ENCODE results near the gene MACROD1.

Gene MACROD1

DNA sequence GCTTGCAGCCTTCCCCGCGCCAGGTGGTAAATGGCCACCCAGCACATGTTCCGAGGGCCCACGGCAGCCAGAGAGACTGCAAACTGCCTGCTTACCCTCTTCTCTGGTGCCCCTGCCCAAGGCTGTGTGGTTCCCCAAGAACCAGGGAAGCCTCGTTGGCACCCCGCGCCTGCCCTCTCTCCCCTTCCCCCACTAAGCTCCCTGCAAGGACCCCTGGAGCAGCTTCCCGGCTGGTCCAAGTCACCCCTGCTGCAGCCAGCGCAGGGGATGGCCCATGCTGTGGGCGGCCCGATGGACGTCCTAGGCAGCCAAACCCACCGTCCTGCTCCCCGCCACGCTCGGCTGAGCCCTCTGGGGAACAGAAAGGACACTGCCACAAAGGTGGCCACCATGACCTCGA, 30.2 kb downstream of the MACROD1 start:
- Histone ChIP-seq H3K4me2 (ENCODE audit: low read length) (no peak overlapping the region), H3K36me3 (ENCODE audit: control insufficient read depth in 1 of 2, insufficient read depth in 2 of 2, low read length in 2 of 2) (no peaks in the 10 kb centered on the region), H2BK5ac (ENCODE audit: low read depth, low read length, poor library complexity) (no peak overlapping the region), H3K27ac (ENCODE audit: low read depth, low read length) (no peak overlapping the region), H3K9me3 (ENCODE audit: insufficient read depth, low read depth, low read length) (no peaks in the 10 kb centered on the region), H4K91ac (ENCODE audit: low read depth, low read length) (no peak overlapping the region), H3K79me1 (ENCODE audit: low read length) (no peaks in the 10 kb centered on the region), H3K14ac (ENCODE audit: low read length) (no peak overlapping the region), H4K8ac (ENCODE audit: low read depth, low read length) (no peak overlapping the region), H3K79me2 (ENCODE audit: control insufficient read depth, insufficient read depth, low read length, poor library complexity) (no peaks in the 10 kb centered on the region), H3K4me1 (ENCODE audit: control insufficient read depth in 1 of 2, insufficient read depth in 2 of 2, low read length in 2 of 2) (no peaks in the 10 kb centered on the region), H3K23ac (ENCODE audit: low read length) (no peak overlapping the region), H3K4me3 (ENCODE audit: low read depth, low read length) (no peak overlapping the region), H2BK120ac (ENCODE audit: insufficient read depth, low read length, poor library complexity) (no peak overlapping the region), H3K27me3 (ENCODE audit: insufficient read depth, low read length) (no peaks in the 10 kb centered on the region), H3K18ac (ENCODE audit: low read length) (no peak overlapping the region), H2AK5ac (ENCODE audit: low read length) (no peak overlapping the region), H3K4ac (ENCODE audit: low read depth, low read length) (no peak overlapping the region), H2AFZ (ENCODE audit: insufficient read depth, low read length, poor library complexity) (no peak overlapping the region), H3K9ac (ENCODE audit: low read length) (no peak overlapping the region), H4K12ac (ENCODE audit: low read depth, low read length) (no peak overlapping the region), H2BK12ac (ENCODE audit: low read length) (no peak overlapping the region)
- no CpG with 5 or more reads among the region's 17 CpGs for WGBS (ENCODE audit: extremely low coverage, insufficient coverage, insufficient read length)
- no peak for DNase-seq

DNA sequence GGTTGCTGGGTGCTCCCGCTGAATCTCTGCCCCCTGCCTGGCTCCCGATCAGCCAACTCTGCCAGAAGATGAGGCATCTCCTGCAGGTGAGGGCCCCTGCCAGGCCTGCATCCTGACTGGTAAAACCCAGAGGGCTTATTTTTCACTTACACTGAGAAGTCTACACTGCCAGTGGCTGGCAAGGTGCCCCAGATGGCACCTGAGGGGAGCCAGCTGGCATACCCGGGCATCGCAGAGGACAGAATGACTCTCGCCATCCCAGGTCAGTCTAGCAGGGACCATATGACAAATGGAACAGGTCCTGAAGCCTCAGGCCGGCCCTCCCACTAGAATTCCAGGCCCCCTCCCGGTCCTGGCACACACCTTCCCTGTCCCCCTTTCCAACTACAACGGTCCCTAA, 30.9 kb downstream of the MACROD1 start:
- H3K4me3 ChIP-seq (ENCODE audit: low read depth, low read length), result no peak overlapping the region

DNA sequence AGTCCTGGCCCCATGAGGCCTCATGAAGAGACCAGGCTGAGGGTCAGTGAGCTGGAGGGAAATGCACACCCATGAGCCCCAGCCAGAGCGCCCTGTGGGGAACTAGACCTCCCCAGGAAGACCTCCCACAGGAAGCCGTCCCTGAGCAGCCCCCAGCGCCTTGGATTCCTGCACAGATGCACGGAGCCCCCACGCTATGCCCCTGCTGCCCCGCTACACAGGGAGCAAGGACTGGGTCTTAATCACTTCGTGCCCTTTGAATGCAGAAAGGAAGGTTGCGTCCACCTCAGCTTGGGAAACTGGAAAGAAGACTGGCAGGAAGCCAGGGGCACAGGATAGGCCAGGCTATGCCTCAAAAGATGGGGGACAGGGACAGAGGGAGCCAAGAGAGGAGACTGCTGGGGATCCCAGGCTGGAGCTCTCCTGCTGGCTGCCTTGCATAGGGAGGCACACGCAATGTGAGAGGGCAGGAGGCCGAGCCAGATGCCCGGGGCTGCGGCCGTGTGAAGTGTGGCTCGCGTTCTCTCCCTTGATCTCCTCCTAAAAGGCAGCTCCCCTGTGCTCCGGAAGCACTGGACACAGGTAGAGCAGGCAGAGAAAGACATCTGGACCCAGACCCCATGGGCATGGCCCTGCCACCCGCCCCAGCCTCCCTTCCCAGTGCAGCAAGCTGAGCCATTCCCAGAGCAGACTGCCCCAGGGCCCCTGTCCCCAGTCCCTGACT, 32.8 kb downstream of the MACROD1 start:
- no peak overlapping the region for H2AK5ac ChIP-seq (ENCODE audit: low read length)
- no peaks in the 10 kb centered on the region for H3K27me3 ChIP-seq (ENCODE audit: insufficient read depth, low read length)
- DNase-seq, result no peak
- H3K4me3 ChIP-seq (ENCODE audit: low read depth, low read length), result no peak overlapping the region
- no peaks in the 10 kb centered on the region for H3K79me1 ChIP-seq (ENCODE audit: low read length)
- no peaks in the 10 kb centered on the region for H3K79me2 ChIP-seq (ENCODE audit: control insufficient read depth, insufficient read depth, low read length, poor library complexity)
- no peak overlapping the region for H4K12ac ChIP-seq (ENCODE audit: low read depth, low read length)
- H2AFZ ChIP-seq (ENCODE audit: insufficient read depth, low read length, poor library complexity), result no peak overlapping the region
- no peak overlapping the region for H3K27ac ChIP-seq (ENCODE audit: low read depth, low read length)
- H3K9ac ChIP-seq (ENCODE audit: low read length), result no peak overlapping the region
- no peak overlapping the region for H2BK5ac ChIP-seq (ENCODE audit: low read depth, low read length, poor library complexity)
- H4K8ac ChIP-seq (ENCODE audit: low read depth, low read length), result no peak overlapping the region
- no peak overlapping the region for H2BK120ac ChIP-seq (ENCODE audit: insufficient read depth, low read length, poor library complexity)
- no peak overlapping the region for H3K18ac ChIP-seq (ENCODE audit: low read length)
- no peaks in the 10 kb centered on the region for H3K9me3 ChIP-seq (ENCODE audit: insufficient read depth, low read depth, low read length)
- no peak overlapping the region for H3K4me2 ChIP-seq (ENCODE audit: low read length)
- H3K23ac ChIP-seq (ENCODE audit: low read length), result no peak overlapping the region
- H4K91ac ChIP-seq (ENCODE audit: low read depth, low read length), result no peak overlapping the region
- H3K36me3 ChIP-seq (ENCODE audit: control insufficient read depth in 1 of 2, insufficient read depth in 2 of 2, low read length in 2 of 2), result no peaks in the 10 kb centered on the region
- H3K4ac ChIP-seq (ENCODE audit: low read depth, low read length), result no peak overlapping the region
- no CpG with 5 or more reads among the region's 17 CpGs for WGBS (ENCODE audit: extremely low coverage, insufficient coverage, insufficient read length)
- H3K14ac ChIP-seq (ENCODE audit: low read length), result no peak overlapping the region
- no peaks in the 10 kb centered on the region for H3K4me1 ChIP-seq (ENCODE audit: control insufficient read depth in 1 of 2, insufficient read depth in 2 of 2, low read length in 2 of 2)
- no peak overlapping the region for H2BK12ac ChIP-seq (ENCODE audit: low read length)

More for the DNA sequence above, 30.9 kb downstream of the MACROD1 start:
- no peak overlapping the region for H2BK5ac ChIP-seq (ENCODE audit: low read depth, low read length, poor library complexity)
- no peak overlapping the region for H4K8ac ChIP-seq (ENCODE audit: low read depth, low read length)
- H3K27me3 ChIP-seq (ENCODE audit: insufficient read depth, low read length), result no peaks in the 10 kb centered on the region
- no peak overlapping the region for H2AK5ac ChIP-seq (ENCODE audit: low read length)
- no peak overlapping the region for H3K23ac ChIP-seq (ENCODE audit: low read length)
- H3K4me1 ChIP-seq (ENCODE audit: control insufficient read depth in 1 of 2, insufficient read depth in 2 of 2, low read length in 2 of 2), result no peaks in the 10 kb centered on the region
- H3K18ac ChIP-seq (ENCODE audit: low read length), result no peak overlapping the region
- WGBS (ENCODE audit: extremely low coverage, insufficient coverage, insufficient read length), result no CpG with 5 or more reads among the region's 8 CpGs
- no peak overlapping the region for H3K27ac ChIP-seq (ENCODE audit: low read depth, low read length)
- no peak overlapping the region for H2BK12ac ChIP-seq (ENCODE audit: low read length)
- H3K4me2 ChIP-seq (ENCODE audit: low read length), result no peak overlapping the region
- H3K9ac ChIP-seq (ENCODE audit: low read length), result no peak overlapping the region
- no peak overlapping the region for H3K4ac ChIP-seq (ENCODE audit: low read depth, low read length)
- H3K79me1 ChIP-seq (ENCODE audit: low read length), result no peaks in the 10 kb centered on the region
- no peak overlapping the region for H2AFZ ChIP-seq (ENCODE audit: insufficient read depth, low read length, poor library complexity)
- no peak for DNase-seq
- H3K9me3 ChIP-seq (ENCODE audit: insufficient read depth, low read depth, low read length), result no peaks in the 10 kb centered on the region
- no peak overlapping the region for H2BK120ac ChIP-seq (ENCODE audit: insufficient read depth, low read length, poor library complexity)
- no peaks in the 10 kb centered on the region for H3K36me3 ChIP-seq (ENCODE audit: control insufficient read depth in 1 of 2, insufficient read depth in 2 of 2, low read length in 2 of 2)
- no peak overlapping the region for H3K14ac ChIP-seq (ENCODE audit: low read length)
- no peaks in the 10 kb centered on the region for H3K79me2 ChIP-seq (ENCODE audit: control insufficient read depth, insufficient read depth, low read length, poor library complexity)
- H4K91ac ChIP-seq (ENCODE audit: low read depth, low read length), result no peak overlapping the region
- H4K12ac ChIP-seq (ENCODE audit: low read depth, low read length), result no peak overlapping the region

DNA sequence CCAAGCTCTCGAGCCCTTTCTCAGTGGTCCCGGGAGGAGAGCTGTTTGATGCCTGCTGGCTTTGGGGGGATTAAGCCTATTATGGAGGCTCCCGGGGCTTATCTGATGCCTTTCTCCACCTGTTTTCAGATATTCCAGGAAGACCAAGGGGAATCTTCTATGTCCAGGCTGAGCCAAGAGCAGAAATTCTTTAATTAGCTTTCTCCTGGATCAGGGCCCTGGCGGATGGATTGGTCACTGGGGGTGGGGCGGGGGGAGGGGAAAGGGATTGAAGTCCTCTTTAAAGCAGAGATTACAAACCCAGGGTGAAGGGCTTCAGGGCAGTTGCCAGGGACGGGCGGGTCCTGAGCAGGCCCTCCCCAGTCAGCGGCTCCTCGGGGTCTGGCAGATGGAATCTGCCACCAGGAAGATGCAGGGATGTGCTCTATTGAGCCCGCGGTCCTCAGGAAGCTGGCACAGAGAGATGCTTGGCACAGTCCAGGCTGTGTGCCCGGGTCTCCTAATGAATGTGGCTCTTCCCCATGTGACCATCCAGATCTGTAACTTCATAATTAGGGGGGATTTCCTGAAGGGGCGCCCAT, 33.6 kb downstream of the MACROD1 start:
- no peak overlapping the region for H3K4ac ChIP-seq (ENCODE audit: low read depth, low read length)
- H4K12ac ChIP-seq (ENCODE audit: low read depth, low read length), result no peak overlapping the region
- no peak overlapping the region for H3K23ac ChIP-seq (ENCODE audit: low read length)
- peaks cover 1% of the 10 kb centered on the region for H3K9me3 ChIP-seq (ENCODE audit: insufficient read depth, low read depth, low read length)
- no peak for DNase-seq
- no peaks in the 10 kb centered on the region for H3K79me1 ChIP-seq (ENCODE audit: low read length)
- H2AFZ ChIP-seq (ENCODE audit: insufficient read depth, low read length, poor library complexity), result no peak overlapping the region
- H4K91ac ChIP-seq (ENCODE audit: low read depth, low read length), result no peak overlapping the region
- no CpG with 5 or more reads among the region's 13 CpGs for WGBS (ENCODE audit: extremely low coverage, insufficient coverage, insufficient read length)
- H3K9ac ChIP-seq (ENCODE audit: low read length), result no peak overlapping the region
- no peak overlapping the region for H3K4me3 ChIP-seq (ENCODE audit: low read depth, low read length)
- H3K36me3 ChIP-seq (ENCODE audit: control insufficient read depth in 1 of 2, insufficient read depth in 2 of 2, low read length in 2 of 2), result no peaks in the 10 kb centered on the region
- H3K18ac ChIP-seq (ENCODE audit: low read length), result no peak overlapping the region
- H2BK5ac ChIP-seq (ENCODE audit: low read depth, low read length, poor library complexity), result no peak overlapping the region
- no peak overlapping the region for H2AK5ac ChIP-seq (ENCODE audit: low read length)
- no peak overlapping the region for H3K4me2 ChIP-seq (ENCODE audit: low read length)
- H3K79me2 ChIP-seq (ENCODE audit: control insufficient read depth, insufficient read depth, low read length, poor library complexity), result no peaks in the 10 kb centered on the region
- H2BK12ac ChIP-seq (ENCODE audit: low read length), result no peak overlapping the region
- no peak overlapping the region for H3K27ac ChIP-seq (ENCODE audit: low read depth, low read length)
- H3K4me1 ChIP-seq (ENCODE audit: control insufficient read depth in 1 of 2, insufficient read depth in 2 of 2, low read length in 2 of 2), result no peaks in the 10 kb centered on the region
- H3K27me3 ChIP-seq (ENCODE audit: insufficient read depth, low read length), result no peaks in the 10 kb centered on the region
- H4K8ac ChIP-seq (ENCODE audit: low read depth, low read length), result no peak overlapping the region
- no peak overlapping the region for H3K14ac ChIP-seq (ENCODE audit: low read length)
- H2BK120ac ChIP-seq (ENCODE audit: insufficient read depth, low read length, poor library complexity), result no peak overlapping the region

Measured in trophoblast cell (in vitro differentiated cells and primary cell).